GM21619 (cell line): Measurements from ENCODE around the gene KCNN3.

Experiments
- ATAC-seq: cut with Tn5 transposase; IDR thresholded peaks from one replicate; pipeline ENCODE4 v1.9.1; 2021; ENCODE audit not compliant: unreplicated experiment

KCNN3 gene

DNA sequence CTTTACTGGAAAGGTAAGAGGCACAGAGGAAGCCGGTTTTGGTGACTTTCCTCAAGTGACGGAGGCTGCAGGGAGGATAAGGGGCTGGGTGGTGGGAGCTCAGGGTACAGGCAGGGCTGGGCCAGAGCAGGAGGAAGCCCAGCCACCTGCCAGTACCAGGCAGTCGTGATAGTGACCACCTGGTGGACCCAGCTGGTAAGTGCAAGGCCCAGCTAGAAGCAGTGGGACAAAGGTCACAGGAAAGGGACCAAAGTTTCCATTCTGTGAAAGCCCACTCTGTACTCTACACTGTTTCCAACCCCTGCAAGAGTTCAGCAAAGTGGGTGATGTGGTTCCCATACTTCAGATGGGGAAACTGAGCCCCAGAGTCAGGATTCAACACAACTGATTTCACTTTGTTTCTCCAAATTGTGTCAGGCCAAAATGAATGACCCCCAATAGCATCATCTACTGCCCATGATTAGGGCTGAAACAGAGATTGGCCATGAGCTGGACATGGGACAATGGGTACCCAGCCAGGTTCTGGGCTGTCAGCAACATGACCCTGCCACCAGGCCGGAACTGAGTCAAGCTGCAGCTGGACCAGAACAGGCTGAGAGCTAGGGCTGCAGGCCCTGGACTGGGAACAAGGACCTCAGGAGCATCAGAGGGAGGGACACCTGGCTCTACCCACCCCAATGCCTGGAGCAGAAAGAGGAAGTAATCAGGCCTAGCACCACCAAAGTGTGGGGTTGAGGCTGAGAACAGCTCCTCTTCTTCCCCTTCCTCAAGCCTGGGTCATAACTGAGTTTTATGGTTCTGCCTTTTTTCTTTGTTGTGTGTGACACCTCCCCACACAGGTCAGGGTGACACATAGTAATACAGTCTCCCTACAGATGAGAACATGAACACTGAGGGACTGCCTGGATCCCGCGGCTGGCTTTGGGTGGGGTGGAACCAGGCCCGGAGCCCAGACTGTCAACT is 50.2 kb downstream of the KCNN3 start:
- no peak for ATAC-seq

DNA sequence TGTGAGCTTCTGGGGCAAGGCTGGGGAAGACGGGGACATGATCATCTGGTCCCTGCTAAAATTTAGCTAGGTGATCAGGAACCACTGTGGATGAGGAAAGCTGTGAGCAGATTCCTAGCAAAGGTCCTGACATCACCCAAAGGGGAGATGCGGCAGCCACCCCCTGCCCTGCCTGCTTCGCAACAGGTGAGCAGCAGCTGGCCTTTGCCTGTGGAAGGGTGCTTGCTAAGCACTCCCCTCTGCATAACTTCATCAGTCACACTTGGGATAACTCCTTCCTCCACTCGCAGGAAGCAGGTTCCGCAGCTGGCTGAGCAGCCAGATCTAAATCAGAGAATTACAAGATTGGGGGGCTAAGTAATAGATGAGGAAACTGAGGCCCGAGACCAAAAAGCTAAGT is 51.2 kb downstream of the KCNN3 start:
- no peak for ATAC-seq

DNA sequence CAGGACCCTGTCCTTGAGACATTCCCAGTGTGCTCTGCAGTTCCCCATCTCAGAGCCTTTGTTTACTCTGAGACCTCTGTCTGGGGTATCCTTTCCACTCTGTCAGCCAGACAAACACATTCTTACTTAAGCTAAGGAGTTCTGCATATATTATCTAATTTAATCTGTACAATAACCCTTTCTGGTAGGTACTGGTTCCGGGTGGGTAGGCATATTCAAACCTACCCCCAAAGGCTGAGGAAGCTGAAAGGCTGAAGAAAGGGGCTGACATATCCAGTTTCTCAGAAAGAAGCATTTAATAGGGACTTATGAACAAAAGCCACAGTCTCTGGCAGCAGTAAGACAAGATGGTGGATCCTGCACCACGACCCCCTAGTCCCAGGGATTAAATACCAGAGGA is 53.1 kb downstream of the KCNN3 start:
- no peak for ATAC-seq

DNA sequence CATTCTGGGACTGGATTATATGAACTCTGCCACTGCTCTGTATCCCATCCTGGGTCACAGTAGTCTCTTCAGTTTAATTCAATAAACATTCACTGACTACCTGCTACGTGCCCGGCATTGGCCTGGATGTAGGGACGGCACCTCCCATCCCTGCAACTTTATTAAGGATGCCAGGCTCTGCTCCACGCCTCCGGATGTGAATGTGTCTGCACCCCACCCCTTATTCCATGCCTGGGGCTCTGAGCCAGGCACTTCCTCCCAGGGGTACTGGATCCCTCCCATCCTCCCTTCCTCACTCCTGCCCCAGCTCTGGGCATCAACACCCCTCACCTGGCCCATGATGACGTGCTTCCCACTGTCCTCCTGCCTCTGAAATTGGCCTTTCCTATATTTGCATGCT is 53.7 kb downstream of the KCNN3 start:
- ATAC-seq = no peak

DNA sequence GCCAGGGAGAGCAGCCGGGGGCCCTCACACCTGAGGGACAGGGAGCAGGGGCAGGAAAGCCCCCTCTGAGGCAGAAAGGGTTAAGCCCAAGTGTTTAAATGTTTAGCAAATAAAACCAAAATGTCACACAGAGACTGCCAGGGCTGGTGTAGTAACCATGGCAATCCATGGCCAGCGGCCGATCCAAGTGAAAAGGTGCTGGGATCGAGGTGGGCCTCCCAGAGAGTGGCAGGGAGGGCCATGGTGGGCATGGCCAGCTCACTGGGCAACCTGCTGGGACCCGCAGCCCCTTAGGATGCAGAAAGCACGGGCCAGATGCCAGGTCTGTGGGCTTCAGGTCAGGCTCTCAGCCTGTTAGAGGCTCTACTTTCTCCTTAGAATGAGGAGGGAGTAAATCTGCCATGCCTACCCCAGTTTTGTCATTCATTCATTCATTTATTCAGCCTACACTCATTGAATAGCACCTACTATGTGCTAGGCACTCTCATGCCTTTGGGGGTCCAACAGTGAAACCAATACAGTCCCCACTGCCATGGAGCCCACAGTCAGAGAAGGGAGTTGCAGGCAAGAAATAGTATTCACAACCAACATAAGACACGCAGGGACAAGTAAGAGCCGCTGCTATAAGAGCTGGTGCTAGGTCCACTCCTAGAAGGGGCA is 56.1 kb downstream of the KCNN3 start:
- no peak for ATAC-seq

DNA sequence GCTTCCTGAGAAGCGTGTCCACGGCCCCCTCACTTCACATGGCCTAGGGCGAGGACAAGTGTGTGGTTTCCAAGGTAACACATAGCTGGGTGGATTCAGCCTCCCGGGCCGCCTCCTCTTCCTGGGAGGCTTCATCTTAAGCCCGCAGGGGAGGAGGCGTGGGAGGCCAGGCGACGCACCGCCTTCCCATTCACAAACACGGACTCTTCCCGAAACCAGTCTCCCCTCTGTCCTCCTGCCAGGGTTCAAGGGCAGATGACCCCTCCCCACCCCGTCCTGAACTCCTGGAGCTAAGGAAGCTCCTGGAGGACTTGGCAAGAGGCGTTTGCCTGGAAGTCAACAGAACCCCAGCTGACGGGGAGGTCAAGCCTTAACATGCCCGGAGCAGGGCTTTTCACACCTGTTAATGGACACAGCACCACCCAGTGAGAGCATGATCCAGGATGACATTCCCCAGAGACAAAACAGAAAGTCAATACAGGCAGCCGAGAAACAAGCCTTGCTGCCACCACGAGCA is 56.7 kb downstream of the KCNN3 start:
- ATAC-seq = no peak

DNA sequence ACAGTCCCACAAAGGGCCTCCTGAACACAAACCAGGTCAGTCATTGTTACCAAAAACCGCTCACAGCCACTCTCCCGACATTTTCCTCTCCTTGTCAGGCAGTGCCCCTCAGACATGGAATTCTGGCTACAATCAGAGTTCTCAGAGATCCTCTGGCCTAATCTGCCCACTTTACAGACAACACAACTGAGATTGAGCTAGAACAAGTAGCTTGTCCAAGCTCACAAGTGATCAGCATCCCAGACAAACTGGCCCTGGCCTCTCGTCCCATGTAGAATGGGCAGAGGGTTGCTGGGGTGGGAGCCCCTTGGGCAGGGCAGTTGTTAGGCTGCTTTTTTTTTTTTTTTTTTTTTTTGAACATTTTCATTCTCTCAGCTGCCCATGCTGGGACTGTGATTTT is 57.2 kb downstream of the KCNN3 start:
- no peak for ATAC-seq

DNA sequence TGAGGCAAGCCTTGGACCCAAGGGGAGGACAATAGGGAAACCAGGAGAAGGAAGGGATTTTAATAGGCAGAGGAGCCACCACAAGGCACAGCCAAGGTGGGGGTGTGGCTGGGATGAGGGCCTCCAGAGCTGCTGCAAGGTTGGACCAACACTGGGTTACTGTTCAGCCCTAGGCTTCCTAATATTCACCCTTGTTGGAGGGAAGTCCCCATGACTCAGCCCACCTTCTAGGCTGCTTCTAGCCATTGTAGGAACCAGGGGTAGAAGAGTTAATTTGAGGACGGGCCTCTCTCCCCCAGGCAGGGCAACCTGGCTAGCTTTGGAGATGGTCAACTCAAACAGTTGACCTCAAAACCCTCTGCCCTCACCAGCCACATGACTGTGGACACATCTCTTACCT is 59.5 kb downstream of the KCNN3 start:
- no peak for ATAC-seq

DNA sequence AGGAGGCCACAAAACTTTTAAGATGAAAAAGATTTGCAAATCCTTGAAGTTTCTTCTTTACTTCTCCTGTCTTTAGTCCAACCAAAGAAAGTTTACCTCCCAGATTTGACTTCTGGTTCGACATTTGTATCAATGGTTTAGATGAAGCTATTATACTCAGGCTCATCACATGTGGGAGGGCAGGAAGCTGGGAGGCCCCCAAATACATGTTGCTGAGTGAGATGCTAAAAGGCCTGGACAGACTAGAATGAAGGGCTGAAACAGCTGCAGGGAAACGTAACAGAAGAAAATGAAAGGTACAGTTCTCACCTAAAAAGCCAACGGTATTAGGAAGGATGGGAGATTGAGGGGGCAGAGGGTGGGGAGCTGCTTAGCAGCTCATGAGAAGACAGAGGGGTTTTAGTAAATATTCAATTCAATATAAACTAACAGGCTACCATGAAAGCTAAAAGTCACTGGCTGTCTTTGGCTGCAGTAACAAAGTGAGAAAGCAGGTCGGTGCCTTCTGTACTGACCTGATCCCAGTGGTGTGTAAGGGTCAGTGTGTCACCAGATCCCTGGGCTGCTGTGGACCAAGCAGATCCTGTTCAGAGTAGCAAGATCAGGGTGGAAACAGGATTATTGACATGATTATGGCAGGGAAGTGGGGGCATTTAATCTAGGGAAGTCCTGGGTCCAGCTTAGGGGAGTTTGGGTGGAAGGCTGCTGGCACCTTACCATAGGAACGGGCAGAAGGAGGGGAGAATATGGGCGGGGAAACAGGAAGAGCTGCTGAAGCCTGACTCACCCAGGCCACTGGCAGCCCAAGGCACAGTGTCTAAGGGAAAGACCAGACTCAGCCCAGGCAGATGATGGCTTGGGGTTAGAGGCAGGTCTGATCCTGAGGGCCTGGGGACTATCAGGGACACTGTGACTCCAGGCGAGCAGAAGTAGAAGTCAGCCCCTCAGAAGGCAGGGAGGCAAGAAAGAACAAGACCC is 60.4 kb downstream of the KCNN3 start:
- ATAC-seq = no peak

DNA sequence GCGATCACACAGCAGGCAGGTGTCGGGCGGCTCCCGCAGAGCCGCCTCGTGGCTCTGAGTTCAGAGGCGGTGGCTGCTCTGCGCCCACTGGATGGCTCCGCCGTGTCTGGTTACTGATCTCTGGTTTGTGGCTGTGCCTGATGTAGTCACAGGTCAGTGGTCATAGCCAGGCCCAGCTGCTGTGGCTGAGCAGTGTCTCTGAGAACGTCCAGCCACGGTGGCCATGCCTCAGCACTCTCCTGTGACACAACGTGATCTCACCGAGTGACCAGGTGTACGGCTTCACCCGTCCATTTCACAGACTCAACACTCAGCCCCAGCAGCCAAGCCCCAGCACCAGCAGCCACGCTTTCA is 61.2 kb downstream of the KCNN3 start:
- ATAC-seq = peak; percentile 32

DNA sequence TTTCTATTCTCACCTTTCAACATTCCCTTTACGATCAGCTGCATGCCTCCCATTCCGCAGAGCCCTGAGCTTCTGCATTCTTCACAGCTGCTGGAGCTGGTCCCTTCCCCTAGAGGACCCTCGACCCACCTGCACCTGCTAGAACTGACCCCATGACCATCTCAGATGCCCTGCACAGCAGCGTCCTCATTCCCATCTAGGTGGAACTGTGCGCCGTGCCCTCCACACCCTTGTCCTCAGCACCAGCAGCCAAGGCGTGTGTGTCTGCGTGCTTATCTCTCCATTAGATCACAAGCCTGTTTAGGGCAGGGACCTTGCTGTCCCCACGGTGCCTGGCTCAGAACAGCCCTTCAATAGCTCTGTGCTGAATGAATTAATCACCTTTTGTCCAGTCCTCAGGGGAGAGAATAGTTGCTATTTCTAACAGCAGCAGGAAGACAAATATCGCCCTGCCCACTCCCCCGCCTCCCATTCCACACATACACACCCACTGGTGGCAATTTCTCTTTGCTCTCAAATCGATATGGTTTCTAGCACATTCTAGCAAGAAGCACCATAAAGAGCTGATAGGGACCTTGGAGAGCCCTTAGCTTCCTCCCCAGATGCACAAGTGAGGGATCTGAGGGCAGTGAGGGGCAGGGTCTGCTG is 61.7 kb downstream of the KCNN3 start:
- no peak for ATAC-seq

DNA sequence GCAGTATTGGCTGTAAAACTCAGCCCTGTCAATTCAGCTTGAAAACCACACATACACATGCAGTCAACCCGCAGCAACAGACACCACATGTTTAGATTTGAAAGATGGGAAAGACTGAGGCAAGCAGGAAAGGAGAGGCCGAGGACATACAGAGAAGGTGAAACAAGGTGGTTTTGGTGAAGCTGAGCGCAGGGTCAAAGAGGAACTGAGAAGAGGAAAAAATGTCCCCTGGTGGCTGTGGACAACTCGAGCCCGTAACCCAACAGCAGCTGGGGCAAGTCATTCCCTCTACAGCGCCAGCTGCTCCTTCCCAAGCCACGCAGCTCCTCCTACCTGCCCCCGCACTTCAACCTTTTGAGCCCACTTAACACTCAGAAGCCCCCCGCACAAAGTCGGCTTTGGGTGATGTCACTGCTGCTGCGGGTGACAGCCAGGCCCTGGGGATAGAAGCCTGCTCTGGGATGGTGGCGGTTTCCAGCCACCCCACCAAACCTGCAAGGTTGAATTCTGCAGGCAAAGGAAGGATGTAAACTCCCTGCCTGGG is 63.0 kb downstream of the KCNN3 start:
- ATAC-seq = peak; percentile 63

DNA sequence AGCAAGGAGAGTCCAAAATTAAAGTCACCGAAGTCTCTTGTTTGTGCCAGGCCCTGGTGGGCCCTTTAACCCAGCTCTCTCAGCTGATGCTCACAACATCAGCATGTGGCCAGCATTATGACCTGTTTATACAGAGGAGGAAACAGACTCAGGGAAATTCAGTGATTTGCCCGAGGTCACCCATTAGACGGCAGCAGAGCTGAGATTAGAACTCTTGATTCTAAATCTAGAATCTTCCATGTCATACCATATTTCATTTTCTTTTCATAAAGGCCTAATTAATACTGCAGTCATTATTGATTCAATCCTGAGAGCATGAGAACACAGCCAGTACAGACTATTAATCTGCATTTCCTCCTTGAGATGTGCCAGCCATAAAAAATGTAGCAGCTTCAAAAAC is 63.7 kb downstream of the KCNN3 start:
- ATAC-seq = no peak

DNA sequence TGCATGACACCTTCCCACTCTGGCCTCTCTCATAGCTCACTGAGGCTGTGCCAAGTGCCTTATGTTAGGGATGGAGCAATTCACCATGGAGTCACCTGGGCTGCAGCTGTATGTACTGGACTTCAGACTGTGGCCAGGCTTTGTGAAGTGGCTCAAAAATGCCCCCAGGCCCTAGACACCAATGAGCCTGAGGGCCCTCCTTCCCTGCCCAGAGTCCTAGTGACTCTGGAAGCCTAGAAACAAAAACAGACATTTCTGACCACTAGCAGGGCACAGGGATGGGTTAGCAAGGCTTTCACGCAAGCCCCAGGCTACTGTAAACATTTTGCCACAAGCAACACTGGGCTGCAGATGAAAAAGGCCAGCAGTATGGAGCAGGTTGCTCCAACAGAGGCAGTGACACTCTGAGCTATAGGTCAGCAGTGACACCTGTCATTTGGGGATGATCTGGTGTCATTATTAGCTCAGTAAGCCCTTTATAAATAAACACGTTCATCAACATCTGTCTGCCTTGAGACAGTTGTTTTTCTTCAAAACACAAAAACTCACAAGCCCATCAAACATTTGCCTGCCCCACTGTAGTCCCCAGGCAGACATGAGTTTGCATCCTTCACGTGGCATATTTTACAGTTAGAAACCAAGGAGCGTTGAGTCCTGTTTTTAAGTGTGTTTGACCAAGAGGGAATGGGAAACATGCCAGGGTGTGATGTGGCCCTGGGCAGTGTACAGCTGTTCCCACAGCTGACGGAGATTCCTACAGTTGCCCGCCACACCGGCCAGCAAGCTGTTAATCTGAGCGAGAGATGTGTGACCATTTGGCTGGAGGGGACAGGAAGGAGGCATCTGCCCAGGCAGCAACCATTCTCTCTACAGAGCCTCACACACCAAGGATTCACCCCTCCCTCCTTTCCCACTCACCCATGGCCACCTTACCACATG is 66.8 kb downstream of the KCNN3 start:
- no peak for ATAC-seq

DNA sequence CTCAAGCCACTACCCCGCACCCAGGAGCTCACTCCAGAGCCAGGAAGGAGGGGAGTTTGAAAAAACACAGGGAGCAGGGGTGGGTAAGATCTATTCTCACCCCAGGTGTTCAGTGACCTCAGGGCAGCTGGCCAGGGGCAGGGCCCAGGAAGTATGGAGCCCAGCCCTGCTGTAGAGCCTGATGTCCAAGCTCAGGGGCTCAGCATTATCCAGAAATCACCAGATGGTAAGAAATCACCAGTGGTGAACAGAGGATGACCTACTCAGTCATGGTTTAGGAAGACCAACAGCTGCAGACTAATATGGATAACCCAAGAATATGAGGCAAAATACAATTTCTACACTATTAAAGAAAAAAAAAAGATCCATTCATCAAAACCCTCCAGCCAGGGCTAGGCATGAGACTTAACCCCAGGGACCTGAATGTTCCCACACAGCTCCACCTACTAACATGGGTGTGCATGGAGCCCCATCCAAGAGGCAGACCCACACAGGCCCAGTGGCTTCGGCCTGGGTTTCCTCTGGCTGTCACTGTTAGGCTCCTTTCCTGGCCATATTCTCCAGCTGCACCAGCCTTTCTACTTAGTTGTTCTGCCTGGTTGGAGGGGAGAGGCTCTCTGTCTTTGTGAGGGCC is 67.6 kb downstream of the KCNN3 start:
- no peak for ATAC-seq

DNA sequence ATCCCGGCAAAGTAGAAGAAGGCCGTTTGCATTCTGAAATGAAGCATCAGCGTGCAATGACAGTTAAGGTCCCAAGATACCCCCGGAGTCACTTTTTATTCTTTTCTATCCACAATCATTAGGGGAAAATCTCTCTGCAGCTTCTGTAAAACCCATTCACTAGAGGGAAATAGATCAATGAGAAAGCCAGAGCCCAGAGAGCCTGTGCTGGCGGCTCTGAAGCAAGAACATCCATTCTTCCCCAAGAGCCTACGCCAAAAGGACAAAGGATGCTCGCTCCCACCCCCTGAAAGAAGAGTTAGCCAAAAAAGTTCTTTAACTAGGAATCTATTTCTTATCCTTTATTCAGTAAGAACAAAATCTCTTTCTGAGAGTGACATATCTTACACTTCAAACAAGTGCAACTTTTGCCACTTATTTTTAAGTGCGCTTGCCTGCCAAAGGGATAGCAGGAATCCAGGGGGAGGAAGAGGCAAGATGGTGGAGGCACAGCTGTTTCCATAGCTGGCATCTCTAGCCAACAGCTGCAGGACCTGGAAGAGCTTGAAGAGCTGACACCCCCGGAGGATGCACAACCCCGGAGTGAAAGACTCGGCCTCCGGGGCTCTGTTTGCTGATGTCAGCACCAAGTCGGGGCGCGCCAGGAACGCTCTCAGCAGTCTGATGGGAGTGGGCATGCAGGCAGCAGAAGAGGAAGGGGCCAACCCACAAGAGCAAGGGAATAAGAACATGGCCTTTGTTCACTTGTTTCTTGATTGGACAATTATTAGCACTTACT is 68.7 kb downstream of the KCNN3 start:
- no peak for ATAC-seq

DNA sequence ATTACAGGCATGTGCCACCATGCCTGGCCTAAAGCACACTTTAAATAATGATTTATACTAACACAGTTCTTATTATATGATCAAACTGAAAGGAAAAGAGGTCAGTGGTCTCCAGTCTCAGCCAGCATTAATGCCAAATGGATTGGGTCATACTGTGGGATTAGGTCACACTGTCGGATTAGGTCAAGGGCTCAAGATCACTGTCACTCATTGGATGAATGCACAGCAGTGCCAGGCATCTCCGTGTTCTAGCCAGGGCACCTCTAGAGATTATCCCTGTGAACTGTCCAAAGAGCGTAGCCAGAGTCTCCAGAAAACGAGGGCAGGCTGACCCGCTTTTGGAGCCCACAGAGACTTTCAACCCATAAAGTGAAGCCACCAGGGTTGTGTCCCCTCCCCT is 70.9 kb downstream of the KCNN3 start:
- no peak for ATAC-seq

DNA sequence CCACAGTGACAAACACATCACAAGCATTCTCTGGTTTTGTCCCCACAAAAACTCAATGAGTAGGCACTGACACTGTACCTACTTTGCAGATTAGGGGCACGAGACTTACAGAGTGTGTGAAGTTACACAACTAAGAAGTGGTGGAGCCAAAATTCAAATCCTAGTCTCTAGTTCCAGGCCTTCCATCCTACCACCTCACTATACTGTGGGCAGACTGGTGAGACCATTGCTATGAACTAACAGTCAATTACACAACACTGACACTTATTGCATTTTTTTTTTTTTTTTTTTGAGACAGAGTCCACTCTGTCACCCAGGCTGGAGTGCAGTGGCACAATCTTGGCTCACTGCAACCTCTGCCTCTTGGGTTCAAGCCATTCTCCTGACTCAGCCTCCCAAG is 71.4 kb downstream of the KCNN3 start:
- ATAC-seq = no peak
